A549 (cell line): Measurements from ENCODE around the gene WDR72. TPM values are rescaled to one million over a fixed set of nuclear protein-coding genes. Genes with fewer than 3 reads are reported as not detected.

ENCODE experiments used
- ATAC-seq, 2 experiments: fragments of 200-7000 bp in 1 of 2; fragments of >200 bp in 1 of 2; cut with Nextera tagmentation in 1 of 2; cut with Tn5 transposase in 1 of 2; 3 replicates each; pipeline versions ENCODE4 v1.8.0 to v1.9.1; 2018 to 2020; ENCODE audit warnings: mild to moderate bottlenecking in 1 of 2, moderate library complexity in 1 of 2
- CTCF ChIA-PET: fragments of 300-600 bp; sonication (Branson Sonifier 250); formaldehyde crosslinking; extraction: SDS; loops from one replicate; lab custom pipeline; 2021; ENCODE audit warnings: antibody characterized with exemption, inconsistent platforms; lab: Yijun Ruan, JAX
- POLR2A ChIA-PET: fragments of 350-600 bp; formaldehyde crosslinking; extraction: SDS; loops from one replicate; lab custom pipeline; 2021; ENCODE audit warnings: antibody characterized with exemption, inconsistent platforms; lab: Yijun Ruan, JAX
- DNase-seq, 2 experiments: peaks; one replicate each; pipeline versions ENCODE4 v3.0.0 to v3.0.0-alpha.2; 2011 to 2016; ENCODE audit warnings: low read depth in 1 of 2, low spot score in 1 of 2
- FAIRE-seq: peaks from 2 replicates; lab custom pipeline; 2011; peaks lifted over from hg19 to GRCh38; lab: Jason Lieb, UNC
- H3K27ac ChIP-seq, 2 experiments: fragments of >200 bp; sonication (Bioruptor Twin); formaldehyde crosslinking; 3 replicates each; pipeline ENCODE4 v1.5.1; 2016 to 2017
- H3K4me1 ChIP-seq: fragments of >200 bp; sonication (Bioruptor Twin); formaldehyde crosslinking; 3 replicates; pipeline ENCODE4 v1.6.1; 2016
- H3K4me2 ChIP-seq: fragments of >200 bp; sonication (Bioruptor Twin); formaldehyde crosslinking; 3 replicates; pipeline ENCODE4 v1.6.1; 2016
- H3K4me3 ChIP-seq: fragments of >200 bp; sonication (Bioruptor Twin); formaldehyde crosslinking; 3 replicates; pipeline ENCODE4 v1.5.1; 2016
- H3K9me3 ChIP-seq: fragments of >200 bp; sonication (Bioruptor Twin); formaldehyde crosslinking; 3 replicates; pipeline ENCODE4 v1.6.1; 2016
- CHD2 ChIP-seq: fragments of 150-350 bp; IDR thresholded peaks from 2 replicates; pipeline ENCODE4 v1.6.1; 2014; ENCODE audit warnings: low read length; ENCODE audit not compliant: partially characterized antibody
- CHD4 ChIP-seq: fragments of 200-600 bp; sonication (generic); IDR thresholded peaks from 2 replicates; pipeline ENCODE4 v1.6.1; 2016; ENCODE audit warnings: antibody characterized with exemption, mild to moderate bottlenecking, borderline replicate concordance
- CTCF ChIP-seq: fragments of >200 bp; sonication (Bioruptor Twin); formaldehyde crosslinking; IDR thresholded peaks from 3 replicates; pipeline ENCODE4 v1.5.1; 2016
- EP300 ChIP-seq, 2 experiments: fragments of >200 bp; sonication (Bioruptor Twin); formaldehyde crosslinking; IDR thresholded peaks; 2 replicates in 1 of 2; 3 replicates in 1 of 2; pipeline ENCODE4 v1.6.1; 2016 to 2017
- FOSL2 ChIP-seq, 2 experiments: fragments of 450-650 bp in 1 of 2; fragments of >200 bp in 1 of 2; sonication (Bioruptor Twin) in 1 of 2; formaldehyde crosslinking; IDR thresholded peaks; 2 replicates each; pipeline versions ENCODE4 v1.5.0 to v1.6.1; 2016 to 2020; ENCODE audit warnings: mild to moderate bottlenecking in 1 of 2, moderate library complexity in 1 of 2
- HEYL ChIP-seq: fragments of 250-450 bp; sonication (Bioruptor Pico); IDR thresholded peaks from 2 replicates; pipeline ENCODE4 v1.8.0; 2021; ENCODE audit warnings: mild to moderate bottlenecking, moderate library complexity
- KDM5A ChIP-seq: fragments of 200-600 bp; sonication (generic); IDR thresholded peaks from 2 replicates; pipeline ENCODE4 v1.6.1; 2016; ENCODE audit warnings: antibody characterized with exemption, mild to moderate bottlenecking
- MAFK ChIP-seq: fragments of 450-650 bp; IDR thresholded peaks from 2 replicates; pipeline ENCODE4 v1.6.1; 2014; ENCODE audit not compliant: partially characterized antibody
- MAZ ChIP-seq: fragments of 150-350 bp; IDR thresholded peaks from 2 replicates; pipeline ENCODE4 v1.6.1; 2014; ENCODE audit warnings: antibody characterized with exemption, low read depth, low read length, borderline replicate concordance
- PBX3 ChIP-seq: IDR thresholded peaks from 2 replicates; pipeline ENCODE4 v1.6.1; 2012
- PHF8 ChIP-seq: fragments of 200-600 bp; sonication (generic); IDR thresholded peaks from 2 replicates; pipeline ENCODE4 v1.6.1; 2016; ENCODE audit warnings: low read depth, mild to moderate bottlenecking, antibody characterized with exemption, moderate library complexity, borderline replicate concordance
- RAD21 ChIP-seq, 2 experiments: fragments of >200 bp in 1 of 2; sonication (Bioruptor Twin) in 1 of 2; formaldehyde crosslinking in 1 of 2; IDR thresholded peaks in 1 of 2; conservative IDR thresholded peaks in 1 of 2; 2 replicates in 1 of 2; 3 replicates in 1 of 2; pipeline ENCODE4 v1.6.1; 2012 to 2018; ENCODE audit warnings: inconsistent platforms in 1 of 2
- RARB ChIP-seq: fragments of 250-450 bp; sonication (Bioruptor Pico); IDR thresholded peaks from 2 replicates; pipeline ENCODE4 v1.8.0; 2021; ENCODE audit warnings: mild to moderate bottlenecking, moderate library complexity
- RCOR1 ChIP-seq: fragments of 150-350 bp; IDR thresholded peaks from 2 replicates; pipeline ENCODE4 v1.6.1; 2014; ENCODE audit warnings: antibody characterized with exemption, low read length, low read depth
- SMC3 ChIP-seq: fragments of >200 bp; sonication (Bioruptor Twin); formaldehyde crosslinking; IDR thresholded peaks from 3 replicates; pipeline ENCODE4 v1.6.1; 2018; ENCODE audit warnings: inconsistent platforms
- USF2 ChIP-seq: fragments of 450-650 bp; IDR thresholded peaks from 2 replicates; pipeline ENCODE4 v1.6.1; 2014; ENCODE audit warnings: antibody characterized with exemption
- ZC3H11A ChIP-seq: fragments of 450-650 bp; IDR thresholded peaks from 2 replicates; pipeline ENCODE4 v1.6.1; 2014; ENCODE audit warnings: antibody characterized with exemption, mild to moderate bottlenecking
- ZFP36 ChIP-seq: fragments of 450-650 bp; IDR thresholded peaks from 2 replicates; pipeline ENCODE4 v1.6.1; 2014; ENCODE audit warnings: borderline replicate concordance; ENCODE audit not compliant: partially characterized antibody
- ZNF302 ChIP-seq: fragments of 250-450 bp; sonication (Bioruptor Pico); IDR thresholded peaks from 2 replicates; pipeline ENCODE4 v1.9.0; 2021; ENCODE audit warnings: inconsistent platforms, mild to moderate bottlenecking, moderate library complexity
- ZSCAN20 ChIP-seq: fragments of 250-450 bp; sonication (Bioruptor Pico); IDR thresholded peaks from 2 replicates; pipeline ENCODE4 v1.8.0; 2022; ENCODE audit warnings: mild to moderate bottlenecking, moderate library complexity
- WGBS: methylation state at CpG from one replicate; pipeline ENCODE4 v1.1.6; 2017; ENCODE audit errors: missing lambda C conversion rate; 5-methylcytosine and 5-hydroxymethylcytosine counted together
- polyA plus RNA-seq, 4 experiments: library from polyadenylated mRNA; depleted of rRNA in 3 of 4; stranded (reverse); fragments of >200 nt; fragmentation: RNase III in 1 of 4; extraction: RNeasy Plus Mini Kit Qiagen cat#74134 plus additional on column Dnase treatment in 1 of 4; gene quantifications; 2 replicates in 3 of 4; 3 replicates in 1 of 4; pipeline ENCODE4 v1.2.3, GENCODE V29; 2011 to 2017

WDR72 gene
- polyA plus RNA-seq, 2 of the 4 experiments (the other 2 are of a cell fraction): 12.0 to 28.5 TPM

GRCh38 chr15:53721334-53722087 is 38.0 kb downstream of the WDR72 start:
- CTCF ChIA-PET: no interaction called here
- TF ChIP-seq MAZ: no peak
- peak; percentile 22; the same call in 1 of the 2 replicates for TF ChIP-seq ZC3H11A
- TF ChIP-seq CHD4: no peak
- no peak for TF ChIP-seq FOSL2 (IDR thresholded peaks at IDR 0.05)
- no peak for TF ChIP-seq FOSL2 (CRISPR knock-in tag; IDR thresholded peaks at IDR 0.05)
- TF ChIP-seq, all 56 proteins: peak for 1
- Histone ChIP-seq H3K4me2 (no peak overlapping the region), H3K27ac (no peak overlapping the region), H3K4me3 (no peak overlapping the region), H3K4me1 (peaks cover 3% of the 10 kb centered on the region; the same call in 2 of the 3 replicates), H3K9me3 (no peaks in the 10 kb centered on the region)
- no peak for ATAC-seq
- WGBS: 71% methylated on average over 3 of the region's 3 CpGs
- no peak for FAIRE-seq
- POLR2A ChIA-PET: no interaction called here
- DNase-seq: no peak

GRCh38 chr15:53716909-53717876 is 42.3 kb downstream of the WDR72 start:
- ATAC-seq: peak; percentile 88 to 89
- 10% methylated on average over 3 of the region's 3 CpGs for WGBS
- CTCF ChIA-PET: interaction anchor here (0.6 to 0.9 kb wide), 2 partner anchors 12 to 118 kb away, joined by 3 read pairs; no protein-coding TSS in a partner anchor

More at GRCh38 chr15:53716909-53717876, 42.3 kb downstream of the WDR72 start:
- POLR2A ChIA-PET: no interaction called here
- Histone ChIP-seq H3K9me3 (no peaks in the 10 kb centered on the region), H3K27ac (peak overlapping the region; percentile 16 to 41; a peak in 3 of 6 replicates), H3K4me3 (no peak overlapping the region), H3K4me1 (peaks cover 7% of the 10 kb centered on the region; the same call in 2 of the 3 replicates), H3K4me2 (no peak overlapping the region)
- TF ChIP-seq ZNF302 (CRISPR knock-in tag) (no peak), SMC3 (peak; percentile 83), ZSCAN20 (no peak), PBX3 (no peak), CTCF (peak; percentile 83), FOSL2 (IDR thresholded peaks at IDR 0.05) (no peak), FOSL2 (CRISPR knock-in tag; IDR thresholded peaks at IDR 0.05) (no peak), MAFK (no peak), CHD2 (no peak), RCOR1 (no peak), RAD21 (conservative IDR thresholded peaks at IDR 0.05 in 1 of 2, IDR thresholded peaks at IDR 0.05 in 1 of 2) (peak; percentile 83 to 90), PHF8 (no peak), USF2 (no peak), ZFP36 (no peak), RARB (CRISPR knock-in tag) (no peak), EP300 (IDR thresholded peaks at IDR 0.05) (no peak), HEYL (CRISPR knock-in tag) (no peak), KDM5A (no peak)
- DNase-seq (peak in 1 of 2 experiments; percentile 45), FAIRE-seq (peak; percentile 97)
